ENCODE results near the gene SLC13A1. TPM values are rescaled to one million over a fixed set of nuclear protein-coding genes. Genes with fewer than 3 reads are reported as not detected.

SLC13A1 gene, protein sequence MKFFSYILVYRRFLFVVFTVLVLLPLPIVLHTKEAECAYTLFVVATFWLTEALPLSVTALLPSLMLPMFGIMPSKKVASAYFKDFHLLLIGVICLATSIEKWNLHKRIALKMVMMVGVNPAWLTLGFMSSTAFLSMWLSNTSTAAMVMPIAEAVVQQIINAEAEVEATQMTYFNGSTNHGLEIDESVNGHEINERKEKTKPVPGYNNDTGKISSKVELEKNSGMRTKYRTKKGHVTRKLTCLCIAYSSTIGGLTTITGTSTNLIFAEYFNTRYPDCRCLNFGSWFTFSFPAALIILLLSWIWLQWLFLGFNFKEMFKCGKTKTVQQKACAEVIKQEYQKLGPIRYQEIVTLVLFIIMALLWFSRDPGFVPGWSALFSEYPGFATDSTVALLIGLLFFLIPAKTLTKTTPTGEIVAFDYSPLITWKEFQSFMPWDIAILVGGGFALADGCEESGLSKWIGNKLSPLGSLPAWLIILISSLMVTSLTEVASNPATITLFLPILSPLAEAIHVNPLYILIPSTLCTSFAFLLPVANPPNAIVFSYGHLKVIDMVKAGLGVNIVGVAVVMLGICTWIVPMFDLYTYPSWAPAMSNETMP
- total RNA-seq (not detected), polyA plus RNA-seq (not detected)
- long read RNA-seq, donor 1: 0 reads
- long read RNA-seq, donor 2: 0 reads

DNA sequence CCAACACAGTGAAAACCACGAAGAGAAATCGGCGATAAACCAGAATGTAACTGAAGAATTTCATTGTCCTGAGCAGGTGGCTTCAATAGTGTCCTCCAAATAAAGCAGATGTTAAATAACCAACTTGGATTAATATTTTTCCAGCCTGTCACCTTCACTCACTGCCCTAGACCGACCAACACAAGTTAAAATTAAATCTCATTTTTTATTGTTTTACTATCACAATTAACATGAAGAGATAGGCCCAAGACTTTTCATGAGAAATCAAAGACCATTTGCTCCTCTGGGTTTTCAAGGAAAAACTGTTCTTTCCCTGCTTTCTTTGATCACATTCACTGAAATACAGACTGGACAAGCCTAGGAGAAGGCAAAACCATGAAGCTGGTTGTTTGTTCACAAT is at the start of gene SLC13A1:
SLC13A1 (minus strand) TSS at position 87 of the 400 bp plus-strand sequence; CDS start at position 64, 23 bp downstream.
- intact Hi-C loops (cut with DNase I; ENCODE audit: low total_unique reads): no loop called here

DNA sequence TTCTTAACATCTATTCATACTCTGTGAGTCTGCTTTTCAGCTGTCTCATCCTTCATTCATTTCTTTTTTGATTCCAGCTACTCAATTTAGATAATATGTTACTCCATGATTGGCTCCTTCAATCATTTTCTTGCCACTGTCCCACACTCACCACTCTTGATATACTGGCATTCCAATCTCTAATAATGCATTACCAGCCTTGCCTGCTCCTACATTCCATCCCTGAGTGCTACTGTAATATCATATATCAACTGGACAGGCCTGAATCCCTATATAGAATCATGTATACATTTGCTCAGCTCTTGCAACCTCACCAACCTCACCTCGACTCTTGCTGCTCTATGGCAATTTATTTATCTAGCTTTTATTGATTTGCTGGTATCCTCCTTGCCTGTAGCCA is 45.0 kb upstream of the SLC13A1 start:
- no peak overlapping the region for H3K27ac ChIP-seq
- no peaks in the 10 kb centered on the region for H3K27me3 ChIP-seq (replicated peaks in 1 of 7)
- intact Hi-C loops (cut with DNase I; ENCODE audit: low total_unique reads): no loop called here
- no peaks in the 10 kb centered on the region for H3K36me3 ChIP-seq
- no peaks in the 10 kb centered on the region for H3K4me1 ChIP-seq
- WGBS, 5 donors: 58 to 77% (median 63%) methylated on average over 1 of the region's 1 CpG
- no peak for TF ChIP-seq POLR2AphosphoS5 (IDR thresholded peaks at IDR 0.05)
- TF ChIP-seq POLR2A (IDR thresholded peaks at IDR 0.05): no peak
- TF ChIP-seq, protein P1, sequence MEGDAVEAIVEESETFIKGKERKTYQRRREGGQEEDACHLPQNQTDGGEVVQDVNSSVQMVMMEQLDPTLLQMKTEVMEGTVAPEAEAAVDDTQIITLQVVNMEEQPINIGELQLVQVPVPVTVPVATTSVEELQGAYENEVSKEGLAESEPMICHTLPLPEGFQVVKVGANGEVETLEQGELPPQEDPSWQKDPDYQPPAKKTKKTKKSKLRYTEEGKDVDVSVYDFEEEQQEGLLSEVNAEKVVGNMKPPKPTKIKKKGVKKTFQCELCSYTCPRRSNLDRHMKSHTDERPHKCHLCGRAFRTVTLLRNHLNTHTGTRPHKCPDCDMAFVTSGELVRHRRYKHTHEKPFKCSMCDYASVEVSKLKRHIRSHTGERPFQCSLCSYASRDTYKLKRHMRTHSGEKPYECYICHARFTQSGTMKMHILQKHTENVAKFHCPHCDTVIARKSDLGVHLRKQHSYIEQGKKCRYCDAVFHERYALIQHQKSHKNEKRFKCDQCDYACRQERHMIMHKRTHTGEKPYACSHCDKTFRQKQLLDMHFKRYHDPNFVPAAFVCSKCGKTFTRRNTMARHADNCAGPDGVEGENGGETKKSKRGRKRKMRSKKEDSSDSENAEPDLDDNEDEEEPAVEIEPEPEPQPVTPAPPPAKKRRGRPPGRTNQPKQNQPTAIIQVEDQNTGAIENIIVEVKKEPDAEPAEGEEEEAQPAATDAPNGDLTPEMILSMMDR (IDR thresholded peaks at IDR 0.05 in 8 of 11, conservative IDR thresholded peaks at IDR 0.05 in 3 of 11): no peak
- no peaks in the 10 kb centered on the region for H3K9me3 ChIP-seq
- DNase-seq: no peak
- no peak overlapping the region for H3K4me3 ChIP-seq

More for the DNA sequence above, at the start of gene SLC13A1:
- no peaks in the 10 kb centered on the region for H3K36me3 ChIP-seq
- WGBS, 5 donors: 83 to 90% (median 88%) methylated on average over 4 of the region's 4 CpGs
- TF ChIP-seq POLR2A (IDR thresholded peaks at IDR 0.05): no peak
- no peak within 1 kb of the TSS for H3K4me3 ChIP-seq
- H3K9me3 ChIP-seq: no peaks in the 10 kb centered on the region
- no peaks in the 10 kb centered on the region for H3K4me1 ChIP-seq
- no peak for DNase-seq
- H3K27me3 ChIP-seq (replicated peaks in 1 of 7): no peaks in the 10 kb centered on the region
- H3K27ac ChIP-seq: no peak within 1 kb of the TSS

DNA sequence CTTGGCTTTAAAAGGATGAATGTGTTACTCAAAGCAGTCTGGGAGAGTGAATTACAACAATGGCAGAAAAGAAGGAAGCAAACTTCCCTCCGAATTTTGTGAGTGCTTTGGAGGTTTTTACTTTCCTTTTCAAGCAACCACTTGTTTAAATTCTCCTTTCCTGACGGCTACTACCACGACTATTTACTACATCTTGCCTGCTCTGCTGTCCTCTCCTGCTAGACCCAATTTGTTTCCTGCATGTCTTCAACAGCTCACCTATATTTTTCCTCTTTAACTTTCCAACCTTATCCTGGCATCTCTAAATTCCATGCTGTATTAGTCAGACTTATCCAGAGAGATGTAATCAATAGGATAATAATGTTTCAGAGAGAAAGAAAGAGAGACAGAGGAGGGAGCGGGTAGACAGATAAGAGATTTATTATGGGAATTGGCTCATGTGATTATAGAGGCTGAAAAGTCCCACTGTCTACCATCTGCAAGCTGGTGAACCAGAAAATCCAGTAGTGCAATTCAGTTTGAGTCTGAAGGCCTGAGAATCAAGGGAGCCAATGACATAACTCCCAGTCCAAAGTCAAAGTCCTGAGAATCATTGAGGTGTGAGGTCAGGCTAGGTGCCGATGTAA is 42.8 kb upstream of the SLC13A1 start:
- Histone ChIP-seq H3K4me3 (no peak overlapping the region), H3K9me3 (no peaks in the 10 kb centered on the region), H3K36me3 (no peaks in the 10 kb centered on the region), H3K27me3 (replicated peaks in 1 of 7) (no peaks in the 10 kb centered on the region), H3K27ac (no peak overlapping the region), H3K4me1 (no peaks in the 10 kb centered on the region)
- TF ChIP-seq, protein P1 (IDR thresholded peaks at IDR 0.05 in 8 of 11, conservative IDR thresholded peaks at IDR 0.05 in 3 of 11): no peak
- TF ChIP-seq POLR2A (IDR thresholded peaks at IDR 0.05): no peak
- no peak for TF ChIP-seq POLR2AphosphoS5 (IDR thresholded peaks at IDR 0.05)
- no peak for DNase-seq
- intact Hi-C loops (cut with DNase I; ENCODE audit: low total_unique reads): no loop called here
- 40 to 48% (median 41%) methylated on average over 5 of the region's 5 CpGs for WGBS, 5 donors

- Histone ChIP-seq H3K36me3 (no peaks in the 10 kb centered on the region), H3K27ac (no peak overlapping the region), H3K27me3 (replicated peaks in 1 of 7) (no peaks in the 10 kb centered on the region), H3K4me3 (no peak overlapping the region), H3K4me1 (no peaks in the 10 kb centered on the region), H3K9me3 (no peaks in the 10 kb centered on the region)
- WGBS, 5 donors: 82 to 89% (median 85%) methylated on average over 3 of the region's 3 CpGs
- TF ChIP-seq POLR2A (IDR thresholded peaks at IDR 0.05) (no peak), POLR2AphosphoS5 (IDR thresholded peaks at IDR 0.05) (no peak)
- TF ChIP-seq, protein P1 (IDR thresholded peaks at IDR 0.05 in 8 of 11, conservative IDR thresholded peaks at IDR 0.05 in 3 of 11): no peak
- DNase-seq: no peak
- intact Hi-C loops (cut with DNase I; ENCODE audit: low total_unique reads): no loop called here
Observed at GRCh38 chr7:123241809-123242208, 42.0 kb upstream of the SLC13A1 start.

Measured in spleen (tissue), 13 donors.